Spleen (tissue), 11 donors: ENCODE measurements around the gene RRAGA. TPM values are rescaled to one million over a fixed set of nuclear protein-coding genes. Genes with fewer than 3 reads are reported as not detected.
"Not testable (repeated sequence)": the region's sequence is repeated elsewhere in the genome, so short reads cannot be mapped to it uniquely, and the experiment has no call there.

Experiments used
- DNase-seq: peaks from one replicate; pipeline ENCODE4 v3.0.0-alpha.2; 2020
- H3K27ac ChIP-seq, 8 donors: fragments of 200-600 bp; sonication (generic) in 7 of 8; 1 replicate in 4 of 8; 2 replicates in 4 of 8; pipeline versions ENCODE4 v1.5.0 to v1.8.0; 2016 to 2021; ENCODE audit warnings: inconsistent platforms in 4 of 8, mild to moderate bottlenecking in 4 of 8, moderate library complexity in 1 of 8
- H3K27me3 ChIP-seq, 7 donors: fragments of 200-600 bp; sonication (generic) in 6 of 7; replicated peaks in 1 of 7; 1 replicate in 4 of 7; 2 replicates in 3 of 7; pipeline versions ENCODE4 v1.5.0 to v1.8.0; 2016 to 2021; ENCODE audit warnings: inconsistent platforms in 3 of 7, mild to moderate bottlenecking in 1 of 7
- H3K36me3 ChIP-seq, 6 donors: fragments of 200-600 bp; sonication (generic) in 5 of 6; 1 replicate in 4 of 6; 2 replicates in 2 of 6; pipeline versions ENCODE4 v1.5.0 to v1.8.0; 2016 to 2021; ENCODE audit warnings: inconsistent platforms in 2 of 6
- H3K4me1 ChIP-seq, 6 donors: fragments of 200-600 bp; sonication (generic) in 5 of 6; 1 replicate in 3 of 6; 2 replicates in 3 of 6; pipeline versions ENCODE4 v1.5.0 to v1.8.0; 2016 to 2021; ENCODE audit warnings: inconsistent platforms in 3 of 6
- H3K4me3 ChIP-seq, 8 donors: fragments of 200-600 bp; sonication (generic) in 7 of 8; 1 replicate in 4 of 8; 2 replicates in 4 of 8; pipeline versions ENCODE4 v1.5.0 to v1.8.0; 2016 to 2021; ENCODE audit warnings: inconsistent platforms in 4 of 8, mild to moderate bottlenecking in 4 of 8, moderate library complexity in 2 of 8
- H3K9me3 ChIP-seq, 8 donors: fragments of 200-600 bp; sonication (generic) in 7 of 8; 1 replicate in 4 of 8; 2 replicates in 4 of 8; pipeline versions ENCODE4 v1.5.0 to v1.8.0; 2016 to 2021; ENCODE audit warnings: inconsistent platforms in 4 of 8
- POLR2A ChIP-seq, 3 donors: fragments of 450-650 bp; IDR thresholded peaks; one replicate each; pipeline ENCODE4 v1.5.1; 2017; ENCODE audit warnings: antibody characterized with exemption in 3 of 3, mild to moderate bottlenecking in 1 of 3
- POLR2AphosphoS5 ChIP-seq, 3 donors: sonication (generic); formaldehyde crosslinking; IDR thresholded peaks; one replicate each; pipeline ENCODE4 v1.5.1; 2017; ENCODE audit warnings: antibody characterized with exemption in 3 of 3
- WGBS, 5 donors: extraction: QIAGEN DNeasy Blood & Tissue Kit in 3 of 5; methylation state at CpG; one replicate each; pipeline versions ENCODE4 v1.1.5 to v1.1.7; 2013 to 2018; 5-methylcytosine and 5-hydroxymethylcytosine counted together
- intact Hi-C: fragments of 100-400 bp; cut with DNase I; formaldehyde crosslinking; loops from one replicate; pipeline ENCODE4 v1.15.0; 2023; ENCODE audit warnings: low total_unique reads
- polyA plus RNA-seq, 3 donors: library from polyadenylated mRNA; stranded (reverse); fragments of 200-250 nt; gene quantifications; one replicate each; pipeline ENCODE4 v1.2.1, GENCODE V29; 2013
- total RNA-seq, 7 donors: library from RNA; depleted of rRNA in 3 of 7; stranded (reverse); fragments of >200 nt in 3 of 7; fragmentation: NEBNext Ultra II Directional in 4 of 7; extraction: Animal tissue kit (Norgen Biotek cat#: 25700) in 4 of 7; gene quantifications; one replicate each; pipeline versions ENCODE4 v1.1.0 to v1.2.1, GENCODE V29; 2016 to 2021
- TF ChIP-seq, protein P1 (sequence below), 11 experiments: fragments of 200-600 bp in 7 of 11; fragments of 450-650 bp in 4 of 11; sonication (generic) in 4 of 11; IDR thresholded peaks in 8 of 11; conservative IDR thresholded peaks in 3 of 11; 1 replicate in 7 of 11; 2 replicates in 4 of 11; pipeline versions ENCODE4 v1.4.0 to v1.8.0; 2016 to 2021; ENCODE audit warnings: antibody characterized with exemption in 11 of 11, inconsistent platforms in 4 of 11, mild to moderate bottlenecking in 1 of 11
- donor health status: healthy with polysubstance abuse.
- donor health status: DM: no; HTN: no; CAD: no; lungs with moderate emphysema.
- donor health status: DM: no; HTN: no; CAD: no.
- donor health status: Bipolar disorder and iron deficiency.
- donor health status: healthy.
- donor health status: DM: no; HTN: no; CAD: no.
- donor health status: DM: yes; HTN: yes; CAD: no.

Gene RRAGA
- total and polyA plus RNA-seq, 10 donors, result 47.8 to 71.3 (median 54.2) TPM

GRCh38 chr9:19020886-19021455, 28.3 kb upstream of the RRAGA start:
- Histone ChIP-seq H3K9me3 (peaks cover 0 to 5% (median 2%) of the 10 kb centered on the region in 8 donors), H3K27ac (no peak overlapping the region), H3K4me3 (no peak overlapping the region), H3K27me3 (no peaks in the 10 kb centered on the region), H3K36me3 (no peaks in the 10 kb centered on the region), H3K4me1 (no peaks in the 10 kb centered on the region)
- TF ChIP-seq POLR2A (IDR thresholded peaks at IDR 0.05) (no peak), POLR2AphosphoS5 (IDR thresholded peaks at IDR 0.05) (no peak)
- TF ChIP-seq, protein P1, sequence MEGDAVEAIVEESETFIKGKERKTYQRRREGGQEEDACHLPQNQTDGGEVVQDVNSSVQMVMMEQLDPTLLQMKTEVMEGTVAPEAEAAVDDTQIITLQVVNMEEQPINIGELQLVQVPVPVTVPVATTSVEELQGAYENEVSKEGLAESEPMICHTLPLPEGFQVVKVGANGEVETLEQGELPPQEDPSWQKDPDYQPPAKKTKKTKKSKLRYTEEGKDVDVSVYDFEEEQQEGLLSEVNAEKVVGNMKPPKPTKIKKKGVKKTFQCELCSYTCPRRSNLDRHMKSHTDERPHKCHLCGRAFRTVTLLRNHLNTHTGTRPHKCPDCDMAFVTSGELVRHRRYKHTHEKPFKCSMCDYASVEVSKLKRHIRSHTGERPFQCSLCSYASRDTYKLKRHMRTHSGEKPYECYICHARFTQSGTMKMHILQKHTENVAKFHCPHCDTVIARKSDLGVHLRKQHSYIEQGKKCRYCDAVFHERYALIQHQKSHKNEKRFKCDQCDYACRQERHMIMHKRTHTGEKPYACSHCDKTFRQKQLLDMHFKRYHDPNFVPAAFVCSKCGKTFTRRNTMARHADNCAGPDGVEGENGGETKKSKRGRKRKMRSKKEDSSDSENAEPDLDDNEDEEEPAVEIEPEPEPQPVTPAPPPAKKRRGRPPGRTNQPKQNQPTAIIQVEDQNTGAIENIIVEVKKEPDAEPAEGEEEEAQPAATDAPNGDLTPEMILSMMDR (IDR thresholded peaks at IDR 0.05 in 8 of 11, conservative IDR thresholded peaks at IDR 0.05 in 3 of 11), result no peak
- WGBS, 5 donors, result 27 to 54% (median 39%) methylated on average over 3 of the region's 3 CpGs
- no peak for DNase-seq
- intact Hi-C loops, result loop anchor here (10.0 kb wide), 1 partner anchor 576 kb away; no protein-coding TSS in a partner anchor

GRCh38 chr9:19021649-19022048, 27.6 kb upstream of the RRAGA start:
- not testable (repeated sequence) for H3K27me3 ChIP-seq, H3K4me3 ChIP-seq, DNase-seq, H3K36me3 ChIP-seq, H3K9me3 ChIP-seq, H3K27ac ChIP-seq, H3K4me1 ChIP-seq
- intact Hi-C loops, result loop anchor here (10.0 kb wide), 1 partner anchor 577 kb away; no protein-coding TSS in a partner anchor
- WGBS, 5 donors, result 89 to 100% (median 93%) methylated on average over 2 of the region's 2 CpGs

- Histone ChIP-seq H3K27ac (no peak overlapping the region), H3K36me3 (no peaks in the 10 kb centered on the region), H3K27me3 (no peaks in the 10 kb centered on the region), H3K4me1 (no peaks in the 10 kb centered on the region), H3K4me3 (no peak overlapping the region), H3K9me3 (peaks cover 0 to 5% (median 2%) of the 10 kb centered on the region in 8 donors)
- WGBS, 5 donors, result 69 to 98% (median 83%) methylated on average over 2 of the region's 2 CpGs
- DNase-seq, result no peak
- intact Hi-C loops, result loop anchor here (10.0 kb wide), 1 partner anchor 577 kb away; no protein-coding TSS in a partner anchor
- TF ChIP-seq, protein P1 (IDR thresholded peaks at IDR 0.05 in 8 of 11, conservative IDR thresholded peaks at IDR 0.05 in 3 of 11), result no peak
These were observed 27.0 kb upstream of the RRAGA start for GRCh38 chr9:19022206-19022605.

DNA sequence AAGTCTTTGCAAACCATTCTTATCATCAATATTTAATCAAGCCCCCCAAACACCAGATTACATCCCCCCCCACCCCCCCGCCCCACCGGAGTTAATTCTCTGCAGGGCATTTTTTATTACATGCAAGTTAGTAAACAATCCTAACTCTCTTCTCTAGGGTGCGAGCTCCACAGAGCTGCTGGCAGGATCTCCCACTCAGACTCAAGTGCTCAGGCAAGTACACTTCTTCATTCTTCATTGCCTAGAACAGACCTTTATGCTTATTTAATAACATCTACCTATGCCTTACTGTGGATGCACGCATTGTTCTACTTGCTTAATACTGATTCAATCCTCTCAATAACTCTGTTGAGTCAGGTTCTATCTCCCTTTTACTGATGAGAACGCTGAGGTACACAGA, 26.1 kb upstream of the RRAGA start:
- Histone ChIP-seq H3K4me3 (no peak overlapping the region), H3K36me3 (no peaks in the 10 kb centered on the region), H3K4me1 (no peaks in the 10 kb centered on the region), H3K27ac (no peak overlapping the region), H3K27me3 (no peaks in the 10 kb centered on the region), H3K9me3 (peaks cover 0 to 5% (median 2%) of the 10 kb centered on the region in 8 donors)
- WGBS, 5 donors, result 69 to 88% (median 82%) methylated on average over 5 of the region's 5 CpGs
- intact Hi-C loops, result loop anchor here (10.0 kb wide), 1 partner anchor 578 kb away; no protein-coding TSS in a partner anchor
- no peak for DNase-seq
- TF ChIP-seq POLR2AphosphoS5 (IDR thresholded peaks at IDR 0.05) (no peak), POLR2A (IDR thresholded peaks at IDR 0.05) (no peak)
- TF ChIP-seq, protein P1 (IDR thresholded peaks at IDR 0.05 in 8 of 11, conservative IDR thresholded peaks at IDR 0.05 in 3 of 11), result no peak
